Heart left ventricle (tissue), 16 donors: ENCODE measurements around the gene TNIK. TPM values are rescaled to one million over a fixed set of nuclear protein-coding genes. Genes with fewer than 3 reads are reported as not detected.

ENCODE experiments used
- ATAC-seq, 4 donors: fragments of 200-7000 bp; cut with Tn5 transposase; one replicate each; pipeline ENCODE4 v1.9.1; 2020 to 2022; ENCODE audit warnings: moderate library complexity in 4 of 4, mild to moderate bottlenecking in 3 of 4, moderate number of reproducible peaks in 1 of 4
- DNase-seq, 5 donors: peaks; one replicate each; pipeline ENCODE4 v3.0.0-alpha.2; 2020
- H3K27ac ChIP-seq, 12 donors: fragments of 200-600 bp; sonication (generic) in 4 of 12; one replicate each; pipeline versions ENCODE4 v1.5.0 to v1.8.0; 2016 to 2022; ENCODE audit warnings: mild to moderate bottlenecking in 2 of 12
- H3K27me3 ChIP-seq, 9 donors: fragments of 200-600 bp; sonication (generic) in 2 of 9; one replicate each; pipeline versions ENCODE4 v1.5.1 to v1.8.0; 2016 to 2022; ENCODE audit warnings: mild to moderate bottlenecking in 3 of 9
- H3K36me3 ChIP-seq, 9 donors: fragments of 200-600 bp; sonication (generic) in 2 of 9; one replicate each; pipeline versions ENCODE4 v1.5.0 to v1.8.0; 2018 to 2022; ENCODE audit warnings: mild to moderate bottlenecking in 2 of 9
- H3K4me1 ChIP-seq, 12 donors: fragments of 200-600 bp; sonication (generic) in 4 of 12; one replicate each; pipeline versions ENCODE4 v1.5.0 to v1.8.0; 2016 to 2022; ENCODE audit warnings: mild to moderate bottlenecking in 3 of 12
- H3K4me3 ChIP-seq, 12 donors: fragments of 200-600 bp; sonication (generic) in 4 of 12; one replicate each; pipeline versions ENCODE4 v1.5.0 to v1.8.0; 2017 to 2022; ENCODE audit warnings: mild to moderate bottlenecking in 9 of 12, moderate library complexity in 4 of 12
- H3K9me3 ChIP-seq, 12 donors: fragments of 200-600 bp; sonication (generic) in 4 of 12; one replicate each; pipeline versions ENCODE4 v1.5.0 to v1.8.0; 2016 to 2022; ENCODE audit warnings: mild to moderate bottlenecking in 1 of 12
- CTCF ChIP-seq, 12 donors: fragments of 200-600 bp; sonication (generic) in 4 of 12; IDR thresholded peaks; one replicate each; pipeline versions ENCODE4 v1.5.0 to v1.8.0; 2018 to 2022; ENCODE audit warnings: antibody characterized with exemption in 12 of 12, mild to moderate bottlenecking in 5 of 12
- POLR2A ChIP-seq, 2 donors: fragments of 450-650 bp; IDR thresholded peaks; one replicate each; pipeline ENCODE4 v1.6.1; 2017; ENCODE audit warnings: antibody characterized with exemption in 2 of 2, mild to moderate bottlenecking in 2 of 2, moderate library complexity in 2 of 2
- WGBS, 4 donors: extraction: QIAGEN DNeasy Blood & Tissue Kit in 2 of 4; methylation state at CpG; one replicate each; pipeline versions ENCODE4 v1.1.5 to v1.1.7; 2013 to 2018; 5-methylcytosine and 5-hydroxymethylcytosine counted together
- intact Hi-C, 10 donors: fragments of 100-400 bp; cut with DNase I; formaldehyde crosslinking; loops; one replicate each; pipeline versions ENCODE4 v1.11.1 to v1.14.2; 2022
- polyA plus RNA-seq, 2 donors: library from polyadenylated mRNA; stranded (reverse); fragments of 200-250 nt; gene quantifications; one replicate each; pipeline ENCODE4 v1.2.3, GENCODE V29; 2013
- total RNA-seq, 9 donors: library from RNA; depleted of rRNA in 2 of 9; stranded (reverse); fragments of >200 nt in 2 of 9; fragmentation: NEBNext Ultra II Directional in 3 of 9; extraction: Animal tissue kit (Norgen Biotek cat#: 25700) in 3 of 9; gene quantifications; one replicate each; pipeline versions ENCODE4 v1.1.0 to v1.2.4, GENCODE V29; 2016 to 2023
- donor health status: ischemic (EF 13 %, LVEDD 7.1; RV severe dilation, severe dysfunction).
- donor health status: healthy with polysubstance abuse.
- donor health status: DM: no; HTN: yes; CAD: no.
- donor health status: DM: no; HTN: no; CAD: no.
- donor health status: ischemic (EF 25% LVEDD 6.9; RV normal size, moderate dysfunction).
- donor health status: ischemic (EF 25% LVEDD 5.7; RV mildly dilated, moderate dysfunction).
- donor health status: healthy.
- donor health status: DM: yes; HTN: yes; CAD: no.
- donor health status: ischemic (EF 35%, LVEDD 5.7; RV mildly dilated, moderate dysfunction).
- donor health status: nonischemic (EF 11% LVEDD 7.7; RV severe dilation, severe dysfunction).
- donor health status: DM: yes; HTN: yes; CAD: no.
- donor health status: PGD.
- donor health status: ischemic (EF 29% LVEDD 5.4; RV normal size, mild dysfunction).
- donor health status: nonischemic (EF 23%, LVEDD 6.1; RV moderate dilation, normal function).

The TNIK gene
- total and polyA plus RNA-seq, 11 donors = 12.3 to 51.6 (median 32.4) TPM

GRCh38 chr3:171357721-171358120 is 102.5 kb downstream of the TNIK start:
- DNase-seq (no peak), ATAC-seq (peak in 3 of 4 donors; percentile 36 to 52 (median 49))
- TF ChIP-seq CTCF (IDR thresholded peaks at IDR 0.05) (no peak), POLR2A (IDR thresholded peaks at IDR 0.05) (no peak)
- WGBS, 4 donors = 65 to 74% (median 68%) methylated on average over 8 of the region's 8 CpGs
- Histone ChIP-seq H3K36me3 (no peaks in the 10 kb centered on the region), H3K9me3 (no peaks in the 10 kb centered on the region), H3K4me3 (no peak overlapping the region), H3K27ac (no peak overlapping the region), H3K4me1 (peaks cover 0 to 11% (median 2%) of the 10 kb centered on the region in 12 donors), H3K27me3 (no peaks in the 10 kb centered on the region)
- intact Hi-C loops = no loop called here

GRCh38 chr3:171356251-171356650 is 104.0 kb downstream of the TNIK start:
- 86 to 92% (median 88%) methylated on average over 3 of the region's 3 CpGs for WGBS, 4 donors
- no peaks in the 10 kb centered on the region for H3K27me3 ChIP-seq
- DNase-seq = no peak
- no peaks in the 10 kb centered on the region for H3K36me3 ChIP-seq
- TF ChIP-seq CTCF (IDR thresholded peaks at IDR 0.05) = no peak
- TF ChIP-seq POLR2A (IDR thresholded peaks at IDR 0.05) = no peak
- H3K27ac ChIP-seq = no peak overlapping the region
- intact Hi-C loops = no loop called here
- no peaks in the 10 kb centered on the region for H3K9me3 ChIP-seq
- H3K4me1 ChIP-seq = peaks cover 0 to 16% (median 4%) of the 10 kb centered on the region in 12 donors
- no peak for ATAC-seq
- no peak overlapping the region for H3K4me3 ChIP-seq

- Histone ChIP-seq H3K4me1 (peaks cover 0 to 19% (median 4%) of the 10 kb centered on the region in 12 donors), H3K9me3 (no peaks in the 10 kb centered on the region), H3K36me3 (no peaks in the 10 kb centered on the region), H3K27me3 (no peaks in the 10 kb centered on the region), H3K4me3 (no peak overlapping the region), H3K27ac (no peak overlapping the region)
- intact Hi-C loops = no loop called here
- ATAC-seq (no peak), DNase-seq (no peak)
- TF ChIP-seq POLR2A (IDR thresholded peaks at IDR 0.05) = no peak
- TF ChIP-seq CTCF (IDR thresholded peaks at IDR 0.05) = no peak
- 83 to 95% (median 92%) methylated on average over 4 of the region's 4 CpGs for WGBS, 4 donors
These were observed 105.3 kb downstream of the TNIK start for GRCh38 chr3:171354706-171355582.

GRCh38 chr3:171354049-171354705 is 106.0 kb downstream of the TNIK start:
- Histone ChIP-seq H3K4me3 (no peak overlapping the region), H3K36me3 (no peaks in the 10 kb centered on the region), H3K27ac (no peak overlapping the region), H3K27me3 (no peaks in the 10 kb centered on the region), H3K9me3 (no peaks in the 10 kb centered on the region), H3K4me1 (peaks cover 0 to 22% (median 11%) of the 10 kb centered on the region in 12 donors)
- TF ChIP-seq CTCF (IDR thresholded peaks at IDR 0.05) = no peak
- TF ChIP-seq POLR2A (IDR thresholded peaks at IDR 0.05) = no peak
- WGBS, 4 donors = 84 to 94% (median 88%) methylated on average over 5 of the region's 5 CpGs
- intact Hi-C loops = no loop called here
- DNase-seq (no peak), ATAC-seq (no peak)
